ENCODE data around the gene GOLGA8B.
"Not testable (repeated sequence)": the region's sequence is repeated elsewhere in the genome, so short reads cannot be mapped to it uniquely, and the experiment has no call there.

The GOLGA8B gene

GRCh38 chr15:34600923-34601322 lies 17.5 kb upstream of the GOLGA8B start:
- no peak for TF ChIP-seq CTCF (IDR thresholded peaks at IDR 0.05; ENCODE audit: control insufficient read depth, extremely low read depth, insufficient read depth)
- no peak overlapping the region for H3K4me3 ChIP-seq (ENCODE audit: low read depth, low read length)
- no peak for DNase-seq (ENCODE audit: low read depth)

DNA sequence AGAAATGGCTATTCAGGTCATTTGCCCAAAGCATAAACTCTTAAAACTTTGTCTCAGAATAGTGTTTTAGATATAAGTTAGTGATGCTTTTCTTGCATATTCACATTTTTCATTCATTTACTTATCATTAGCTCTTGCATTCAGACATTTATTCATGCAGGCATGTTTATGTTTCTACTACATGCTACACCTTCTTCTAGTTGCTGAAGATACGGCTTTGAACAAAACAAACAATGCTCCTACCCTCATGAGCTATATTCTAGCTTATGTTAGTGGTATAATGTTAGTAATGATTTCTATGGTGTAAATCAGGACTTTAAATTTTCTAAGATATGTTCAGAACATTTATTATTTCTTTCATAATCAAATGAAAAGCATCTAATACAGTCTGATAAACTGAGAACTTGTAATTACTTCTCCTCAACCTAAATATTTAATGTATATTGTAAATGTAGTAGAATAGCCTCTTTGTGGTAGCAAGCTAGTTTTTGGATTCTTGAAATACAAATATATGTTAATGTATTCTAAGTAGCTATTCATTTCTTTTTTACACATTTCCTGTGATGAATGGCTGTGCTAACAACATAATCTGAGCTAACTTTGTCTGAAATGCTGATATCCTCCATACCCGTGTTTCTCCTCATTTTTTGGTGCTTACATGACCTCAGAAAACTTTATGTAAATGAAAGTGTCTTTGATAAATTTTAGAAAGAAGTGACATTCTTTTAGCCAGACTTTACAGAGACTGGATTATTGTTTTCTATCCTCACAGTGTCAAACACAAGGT lies 15.5 kb upstream of the GOLGA8B start:
- no peak overlapping the region for H3K4me3 ChIP-seq (ENCODE audit: low read depth, low read length)
- DNase-seq (ENCODE audit: low read depth), result no peak
- no peak for TF ChIP-seq CTCF (IDR thresholded peaks at IDR 0.05; ENCODE audit: control insufficient read depth, extremely low read depth, insufficient read depth)

DNA sequence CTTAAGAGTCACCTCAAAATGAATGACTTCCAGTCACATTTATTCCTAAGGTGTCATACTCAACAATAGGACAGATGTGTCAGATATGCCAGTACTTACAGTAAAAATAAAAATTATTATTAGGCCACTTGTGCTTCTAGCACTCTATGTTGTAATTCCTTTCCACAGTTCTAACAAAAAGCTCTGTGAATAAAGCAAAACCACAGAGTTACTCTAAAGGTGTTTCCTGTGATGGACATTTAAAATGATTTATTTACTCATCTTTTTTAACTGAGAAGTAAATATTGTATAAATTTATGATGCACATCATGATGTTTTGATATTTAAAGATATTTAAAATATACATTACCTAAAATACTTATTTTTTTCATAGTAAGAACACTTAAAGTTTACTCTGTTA lies 13.9 kb upstream of the GOLGA8B start:
- no peak for TF ChIP-seq CTCF (IDR thresholded peaks at IDR 0.05; ENCODE audit: control insufficient read depth, extremely low read depth, insufficient read depth)
- no peak for DNase-seq (ENCODE audit: low read depth)
- no peak overlapping the region for H3K4me3 ChIP-seq (ENCODE audit: low read depth, low read length)

GRCh38 chr15:34594361-34594760 lies 10.9 kb upstream of the GOLGA8B start:
- no peak for TF ChIP-seq CTCF (IDR thresholded peaks at IDR 0.05; ENCODE audit: control insufficient read depth, extremely low read depth, insufficient read depth)
- no peak overlapping the region for H3K4me3 ChIP-seq (ENCODE audit: low read depth, low read length)
- no peak for DNase-seq (ENCODE audit: low read depth)

GRCh38 chr15:34591306-34591705 lies 7.9 kb upstream of the GOLGA8B start:
- no peak for TF ChIP-seq CTCF (IDR thresholded peaks at IDR 0.05; ENCODE audit: control insufficient read depth, extremely low read depth, insufficient read depth)
- H3K4me3 ChIP-seq (ENCODE audit: low read depth, low read length), result no peak overlapping the region
- DNase-seq (ENCODE audit: low read depth), result no peak

DNA sequence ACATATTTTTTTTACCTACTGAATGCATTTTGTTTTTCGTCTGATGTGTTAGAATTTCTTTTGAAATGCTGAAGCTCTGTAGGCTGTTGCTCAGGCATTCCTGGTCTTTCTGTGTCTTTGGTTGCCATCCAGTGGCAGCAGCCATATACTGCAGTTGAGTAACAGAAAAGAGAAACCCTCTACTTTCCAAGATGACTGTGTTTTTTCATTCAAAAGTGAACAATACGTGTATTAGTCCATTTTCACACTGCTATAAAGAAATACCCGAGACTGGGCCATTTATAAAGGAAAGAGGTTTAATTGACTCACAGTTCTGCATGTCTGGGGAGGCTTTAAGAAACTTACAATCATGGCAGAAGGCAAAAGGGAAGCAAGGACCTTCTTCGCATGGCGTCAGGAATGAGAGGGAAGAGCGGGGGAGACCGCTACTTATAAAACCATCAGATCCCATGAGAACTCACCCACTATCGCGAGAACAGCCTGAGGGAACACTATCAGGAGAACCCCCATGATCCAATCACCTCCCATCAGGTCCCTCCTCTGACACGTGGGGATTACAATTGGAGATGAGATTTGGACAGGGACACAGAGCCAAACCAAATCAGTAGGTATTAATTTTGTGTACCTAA lies 4.7 kb upstream of the GOLGA8B start:
- DNase-seq (ENCODE audit: low read depth), result peak; percentile 50
- H3K4me3 ChIP-seq (ENCODE audit: low read depth, low read length), result peak overlapping the region; percentile 39
- TF ChIP-seq CTCF (IDR thresholded peaks at IDR 0.05; ENCODE audit: control insufficient read depth, extremely low read depth, insufficient read depth), result peak; percentile 82

- not testable (repeated sequence) for DNase-seq (ENCODE audit: low read depth); H3K4me3 ChIP-seq (ENCODE audit: low read depth, low read length)
Measured at GRCh38 chr15:34585966-34586365, 2.5 kb upstream of the GOLGA8B start.
